B cell (primary cell): ENCODE data around the gene TSSK6.

Experiments
- EZH2 ChIP-seq: IDR thresholded peaks from 2 replicates; pipeline ENCODE4 v1.6.1; 2012; ENCODE audit warnings: borderline replicate concordance, low read depth, mild to moderate bottlenecking, moderate library complexity, low read length; ENCODE audit not compliant: insufficient read depth, poor library complexity, severe bottlenecking
- TF ChIP-seq, protein P1 (sequence below): fragments of 200-600 bp; IDR thresholded peaks from one replicate; pipeline ENCODE4 v1.8.0; 2022; ENCODE audit warnings: antibody characterized with exemption, mild to moderate bottlenecking

GRCh38 chr19:19545707-19546106, 30.4 kb upstream of the TSSK6 start:
- TF ChIP-seq, protein P1, sequence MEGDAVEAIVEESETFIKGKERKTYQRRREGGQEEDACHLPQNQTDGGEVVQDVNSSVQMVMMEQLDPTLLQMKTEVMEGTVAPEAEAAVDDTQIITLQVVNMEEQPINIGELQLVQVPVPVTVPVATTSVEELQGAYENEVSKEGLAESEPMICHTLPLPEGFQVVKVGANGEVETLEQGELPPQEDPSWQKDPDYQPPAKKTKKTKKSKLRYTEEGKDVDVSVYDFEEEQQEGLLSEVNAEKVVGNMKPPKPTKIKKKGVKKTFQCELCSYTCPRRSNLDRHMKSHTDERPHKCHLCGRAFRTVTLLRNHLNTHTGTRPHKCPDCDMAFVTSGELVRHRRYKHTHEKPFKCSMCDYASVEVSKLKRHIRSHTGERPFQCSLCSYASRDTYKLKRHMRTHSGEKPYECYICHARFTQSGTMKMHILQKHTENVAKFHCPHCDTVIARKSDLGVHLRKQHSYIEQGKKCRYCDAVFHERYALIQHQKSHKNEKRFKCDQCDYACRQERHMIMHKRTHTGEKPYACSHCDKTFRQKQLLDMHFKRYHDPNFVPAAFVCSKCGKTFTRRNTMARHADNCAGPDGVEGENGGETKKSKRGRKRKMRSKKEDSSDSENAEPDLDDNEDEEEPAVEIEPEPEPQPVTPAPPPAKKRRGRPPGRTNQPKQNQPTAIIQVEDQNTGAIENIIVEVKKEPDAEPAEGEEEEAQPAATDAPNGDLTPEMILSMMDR: no peak
- TF ChIP-seq EZH2: no peak
